Endothelial cell of umbilical vein (primary cell): Measurements from ENCODE around the gene AQP9. TPM values are rescaled to one million over a fixed set of nuclear protein-coding genes. Genes with fewer than 3 reads are reported as not detected.

Experiments
- BruUV-seq: library from RNA; stranded (reverse); fragments of 400-500 nt; replicated peaks from 2 replicates; lab custom pipeline; 2021; lab: Mats Ljungman, UMichigan
- CTCF ChIA-PET: fragments of 300-600, 350-600 bp; sonication (Branson Sonifier 250); formaldehyde crosslinking; loops from one replicate; lab custom pipeline; 2021; ENCODE audit warnings: antibody characterized with exemption, inconsistent platforms; lab: Charles Lee
- POLR2A ChIA-PET: fragments of 300-600, 350-600 bp; sonication (Branson Sonifier 250); formaldehyde crosslinking; loops from one replicate; lab custom pipeline; 2021; ENCODE audit warnings: antibody characterized with exemption, inconsistent platforms; lab: Charles Lee
- DNase-seq: peaks from one replicate; pipeline ENCODE4 v3.0.0-alpha.2; 2011; ENCODE audit warnings: low read depth, low spot score
- FAIRE-seq: peaks from 2 replicates; lab custom pipeline; 2011; peaks lifted over from hg19 to GRCh38; lab: Jason Lieb, UNC
- H2AFZ ChIP-seq: 2 replicates; pipeline ENCODE4 v1.6.0; 2012; ENCODE audit warnings: low read depth, low read length, control low read depth, inconsistent platforms
- H3K27ac ChIP-seq: 2 replicates; pipeline ENCODE4 v1.5.1; 2011; ENCODE audit warnings: low read depth, mild to moderate bottlenecking, control low read depth, low read length, moderate library complexity; ENCODE audit not compliant: insufficient read depth
- H3K27me3 ChIP-seq, 2 experiments: 2 replicates each; pipeline versions ENCODE4 v1.6.0 to v1.6.1; 2011; ENCODE audit warnings: low read length in 2 of 2, mixed read lengths in 1 of 2; ENCODE audit not compliant: control insufficient read depth in 2 of 2, insufficient read depth in 2 of 2
- H3K36me3 ChIP-seq, 2 experiments: 2 replicates in 1 of 2; 3 replicates in 1 of 2; pipeline ENCODE4 v1.5.1; 2011; ENCODE audit warnings: low read length in 2 of 2, mild to moderate bottlenecking in 1 of 2, moderate library complexity in 1 of 2; ENCODE audit not compliant: control insufficient read depth in 2 of 2, insufficient read depth in 2 of 2; ENCODE audit errors: extremely low read depth in 1 of 2
- H3K4me1 ChIP-seq: 3 replicates; pipeline ENCODE4 v1.5.1; 2011; ENCODE audit warnings: mild to moderate bottlenecking, low read length; ENCODE audit not compliant: control insufficient read depth, insufficient read depth; ENCODE audit errors: extremely low read depth
- H3K4me2 ChIP-seq: 2 replicates; pipeline ENCODE4 v1.6.1; 2011; ENCODE audit warnings: low read length, control low read depth, mixed read lengths; ENCODE audit not compliant: insufficient read depth
- H3K4me3 ChIP-seq, 3 experiments: fragments of 200-600 bp in 1 of 3; sonication (generic), shearing (Covaris generic) in 1 of 3; replicated peaks in 1 of 3; 2 replicates each; pipeline ENCODE4 v1.5.1; 2011 to 2016; ENCODE audit warnings: control low read depth in 3 of 3, low read length in 3 of 3, mild to moderate bottlenecking in 2 of 3, inconsistent platforms in 1 of 3, low read depth in 1 of 3, moderate library complexity in 1 of 3; ENCODE audit not compliant: insufficient read depth in 1 of 3
- H3K79me2 ChIP-seq: 2 replicates; pipeline ENCODE4 v1.6.0; 2012; ENCODE audit warnings: low read length, inconsistent platforms; ENCODE audit not compliant: control insufficient read depth, insufficient read depth
- H3K9ac ChIP-seq: replicated peaks from 2 replicates; pipeline ENCODE3; 2011; ENCODE audit warnings: low read length, control low read depth; ENCODE audit not compliant: insufficient read depth; ENCODE audit errors: extremely low read depth
- H3K9me1 ChIP-seq: replicated peaks from 3 replicates; pipeline ENCODE4 v1.6.0; 2011; ENCODE audit warnings: mild to moderate bottlenecking, low read length; ENCODE audit not compliant: control insufficient read depth, insufficient read depth; ENCODE audit errors: extremely low read depth
- H3K9me3 ChIP-seq: replicated peaks from 2 replicates; pipeline ENCODE4 v1.5.1; 2012; ENCODE audit warnings: low read length, inconsistent platforms; ENCODE audit not compliant: control insufficient read depth, insufficient read depth
- H4K20me1 ChIP-seq: replicated peaks from 2 replicates; pipeline ENCODE3; 2011; ENCODE audit warnings: mild to moderate bottlenecking, low read length; ENCODE audit not compliant: control insufficient read depth, insufficient read depth; ENCODE audit errors: extremely low read depth
- CTCF ChIP-seq, 2 donors: IDR thresholded peaks; 1 replicate in 1 of 2; 2 replicates in 1 of 2; pipeline ENCODE4 v1.5.1; 2011; ENCODE audit warnings: low read length in 2 of 2, mild to moderate bottlenecking in 2 of 2, moderate library complexity in 2 of 2, control low read depth in 1 of 2, inconsistent platforms in 1 of 2, low read depth in 1 of 2; ENCODE audit not compliant: insufficient read depth in 1 of 2; ENCODE audit errors: extremely low read depth in 1 of 2
- EZH2 ChIP-seq: IDR thresholded peaks from 2 replicates; pipeline ENCODE4 v1.6.1; 2012; ENCODE audit warnings: borderline replicate concordance, low read depth, mild to moderate bottlenecking, moderate library complexity, low read length, inconsistent platforms; ENCODE audit not compliant: severe bottlenecking
- FOS ChIP-seq: IDR thresholded peaks from 2 replicates; pipeline ENCODE4 v1.6.1; 2011; ENCODE audit warnings: mild to moderate bottlenecking, low read length, moderate library complexity, borderline replicate concordance; ENCODE audit not compliant: insufficient read depth
- GATA2 ChIP-seq: IDR thresholded peaks from 2 replicates; pipeline ENCODE4 v1.7.0; 2011; ENCODE audit warnings: low read depth, mild to moderate bottlenecking, moderate library complexity, mixed read lengths, low read length; ENCODE audit not compliant: insufficient read length, insufficient read depth
- JUN ChIP-seq: IDR thresholded peaks from 2 replicates; pipeline ENCODE4 v1.6.1; 2011; ENCODE audit warnings: borderline replicate concordance, low read depth; ENCODE audit not compliant: insufficient read length, insufficient read depth
- MYC ChIP-seq: IDR thresholded peaks from one replicate; pipeline ENCODE4 v1.6.1; 2011; ENCODE audit warnings: mild to moderate bottlenecking, low read depth, low read length
- POLR2A ChIP-seq: IDR thresholded peaks from 2 replicates; pipeline ENCODE4 v1.6.1; 2012; ENCODE audit warnings: low read depth, mild to moderate bottlenecking, control low read depth, low read length
- POLR2AphosphoS5 ChIP-seq: IDR thresholded peaks from 2 replicates; pipeline ENCODE4 v1.6.1; 2012; ENCODE audit warnings: low read depth, mild to moderate bottlenecking, control low read depth, low read length, moderate library complexity; ENCODE audit not compliant: insufficient read depth
- dilution Hi-C: fragments of 300-500 bp; cut with MboI; formaldehyde crosslinking; loops from one replicate; pipeline ENCODE4 v1.15.0; 2019; ENCODE audit warnings: low sequenced_read_pairs; ENCODE audit not compliant: extremely low pct_ligation_motif_present
- intact Hi-C: fragments of 100-400 bp; cut with micrococcal nuclease; formaldehyde crosslinking; loops from one replicate; pipeline ENCODE4 v1.10.0; 2022
- polyA plus RNA-seq, 4 experiments: library from polyadenylated mRNA; depleted of rRNA in 3 of 4; stranded (reverse) in 3 of 4; unstranded in 1 of 4; fragments of >200 nt; gene quantifications; 2 replicates each; pipeline versions ENCODE4 v1.2.1 to v1.2.3, GENCODE V29; 2011 to 2012; ENCODE audit warnings: missing spikeins in 1 of 4
- total RNA-seq: library from RNA; stranded (reverse); gene quantifications from 2 replicates; pipeline ENCODE4 v1.2.3, GENCODE V29; 2021
- TF ChIP-seq, protein P1 (sequence below): IDR thresholded peaks from 2 replicates; pipeline ENCODE4 v1.6.1; 2011; ENCODE audit not compliant: insufficient read depth, insufficient read length

AQP9 gene
- total and polyA plus RNA-seq, 2 donors (not counting 3 experiments of a cell fraction or from before 2014, with no cell fraction given) = not detected

GRCh38 chr15:58108117-58108516 lies 30.1 kb upstream of the AQP9 start:
- H3K27me3 ChIP-seq = peaks cover 12 to 16% of the 10 kb centered on the region in 2 experiments
- no peaks in the 10 kb centered on the region for H4K20me1 ChIP-seq
- no peaks in the 10 kb centered on the region for H3K9me1 ChIP-seq
- POLR2A ChIA-PET = no interaction called here
- DNase-seq (no peak), FAIRE-seq (no peak)
- dilution Hi-C loops (no loop called here), intact Hi-C loops (no loop called here)
- H3K4me3 ChIP-seq = no peak overlapping the region
- no peak overlapping the region for H3K4me2 ChIP-seq
- H3K36me3 ChIP-seq = no peaks in the 10 kb centered on the region
- H3K27ac ChIP-seq = no peak overlapping the region
- no peak overlapping the region for H3K9ac ChIP-seq
- no TSS peak for BruUV-seq
- CTCF ChIA-PET = interaction anchor here (2.1 kb wide), 1 partner anchor 357 kb away, joined by 5 read pairs; no protein-coding TSS in a partner anchor
- no peak overlapping the region for H2AFZ ChIP-seq
- no peaks in the 10 kb centered on the region for H3K79me2 ChIP-seq
- TF ChIP-seq JUN = no peak
- no peak for TF ChIP-seq FOS
- no peak for TF ChIP-seq GATA2
- TF ChIP-seq, protein P1, sequence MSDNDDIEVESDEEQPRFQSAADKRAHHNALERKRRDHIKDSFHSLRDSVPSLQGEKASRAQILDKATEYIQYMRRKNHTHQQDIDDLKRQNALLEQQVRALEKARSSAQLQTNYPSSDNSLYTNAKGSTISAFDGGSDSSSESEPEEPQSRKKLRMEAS = no peak
- no peak for TF ChIP-seq EZH2
- TF ChIP-seq POLR2AphosphoS5 = no peak
- no peak for TF ChIP-seq MYC
- no peak for TF ChIP-seq POLR2A
- no peak for TF ChIP-seq CTCF (IDR thresholded peaks at IDR 0.05; ENCODE audit: extremely low read depth in 1 of 2, insufficient read depth in 1 of 2, low read depth in 1 of 2, low read length in 2 of 2)
- no peaks in the 10 kb centered on the region for H3K4me1 ChIP-seq
- no peaks in the 10 kb centered on the region for H3K9me3 ChIP-seq
